HG02798 (cell line): ENCODE results near the gene DEFB114.
"Not testable (repeated sequence)": the region's sequence is repeated elsewhere in the genome, so short reads cannot be mapped to it uniquely, and the experiment has no call there.

Experiments used
- ATAC-seq: cut with Tn5 transposase; IDR thresholded peaks from one replicate; pipeline ENCODE4 v1.9.1; 2021; ENCODE audit warnings: mild to moderate bottlenecking; ENCODE audit not compliant: unreplicated experiment, poor library complexity

DEFB114 gene, protein sequence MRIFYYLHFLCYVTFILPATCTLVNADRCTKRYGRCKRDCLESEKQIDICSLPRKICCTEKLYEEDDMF

DNA sequence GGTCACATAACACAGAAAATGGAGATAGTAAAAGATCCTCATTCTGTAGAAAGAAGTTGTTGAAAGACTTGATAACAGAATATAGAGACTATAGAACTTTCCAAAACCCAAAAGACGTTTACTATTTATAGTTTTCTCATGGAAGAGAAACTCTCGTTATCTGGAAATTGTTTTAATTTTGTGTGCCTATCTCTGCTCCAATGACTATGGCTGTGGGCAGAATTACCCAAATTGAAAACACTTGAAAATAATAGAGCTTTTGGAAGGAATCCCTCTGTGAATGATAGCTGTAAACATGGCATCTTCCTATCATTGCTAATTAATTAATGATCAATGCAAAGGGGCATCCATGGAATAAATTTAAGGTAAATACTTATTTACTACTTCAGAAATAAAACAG lies at the start of gene DEFB114:
DEFB114 (minus strand) TSS at position 101 of the 400 bp plus-strand sequence; CDS start at position 42, 59 bp downstream.
- no peak for ATAC-seq

- ATAC-seq: no peak
These were observed 43.9 kb upstream of the DEFB114 start for GRCh38 chr6:50007819-50008218.

GRCh38 chr6:50003139-50003538 lies 39.2 kb upstream of the DEFB114 start:
- no peak for ATAC-seq

- ATAC-seq: no peak
These were observed 31.3 kb upstream of the DEFB114 start for GRCh38 chr6:49995278-49995677.

DNA sequence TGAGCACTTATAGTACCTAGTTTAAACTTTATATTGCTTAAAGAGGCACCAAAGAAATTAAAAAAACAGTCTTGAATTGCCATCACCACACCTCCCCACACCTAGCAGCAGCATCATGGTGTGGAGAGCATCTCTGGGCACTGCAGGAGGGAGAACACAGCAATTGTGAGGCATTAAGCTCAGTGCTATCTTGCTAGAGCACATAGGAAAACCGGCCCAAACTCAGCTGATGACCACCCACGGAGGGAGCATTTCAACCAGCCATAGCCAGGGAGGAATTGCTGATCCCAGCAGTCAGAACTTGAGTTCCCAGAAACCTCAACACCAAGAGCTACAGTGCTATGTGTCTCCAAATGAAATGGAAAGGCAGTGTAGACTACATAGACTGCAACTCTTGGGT lies 24.9 kb upstream of the DEFB114 start:
- no peak for ATAC-seq

- no peak for ATAC-seq
These were observed 23.8 kb upstream of the DEFB114 start for GRCh38 chr6:49987749-49988148.

GRCh38 chr6:49986551-49986950 lies 22.6 kb upstream of the DEFB114 start:
- no peak for ATAC-seq

GRCh38 chr6:49982046-49982445 lies 18.1 kb upstream of the DEFB114 start:
- ATAC-seq: no peak

GRCh38 chr6:49980898-49981297 lies 16.9 kb upstream of the DEFB114 start:
- ATAC-seq: peak; percentile 33

DNA sequence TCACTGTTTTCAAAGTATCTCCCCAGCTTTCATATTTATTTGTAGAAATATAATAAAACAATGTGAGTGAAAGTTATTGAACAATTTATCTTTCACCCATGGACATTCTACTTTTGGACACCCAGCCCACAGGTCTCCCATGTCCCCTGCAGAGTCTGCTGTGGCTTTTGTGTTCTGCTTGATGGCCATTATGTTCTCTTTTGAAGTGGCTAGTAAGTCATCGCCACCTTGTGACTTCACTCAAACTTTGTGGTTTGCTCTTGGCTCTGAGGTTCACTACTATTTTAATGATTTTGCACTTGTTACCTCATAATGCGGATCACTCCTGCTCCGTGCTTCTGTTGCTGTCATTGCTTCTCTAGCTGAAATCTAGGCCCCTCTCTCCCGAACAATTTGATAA lies 15.6 kb upstream of the DEFB114 start:
- ATAC-seq: peak; percentile 49

DNA sequence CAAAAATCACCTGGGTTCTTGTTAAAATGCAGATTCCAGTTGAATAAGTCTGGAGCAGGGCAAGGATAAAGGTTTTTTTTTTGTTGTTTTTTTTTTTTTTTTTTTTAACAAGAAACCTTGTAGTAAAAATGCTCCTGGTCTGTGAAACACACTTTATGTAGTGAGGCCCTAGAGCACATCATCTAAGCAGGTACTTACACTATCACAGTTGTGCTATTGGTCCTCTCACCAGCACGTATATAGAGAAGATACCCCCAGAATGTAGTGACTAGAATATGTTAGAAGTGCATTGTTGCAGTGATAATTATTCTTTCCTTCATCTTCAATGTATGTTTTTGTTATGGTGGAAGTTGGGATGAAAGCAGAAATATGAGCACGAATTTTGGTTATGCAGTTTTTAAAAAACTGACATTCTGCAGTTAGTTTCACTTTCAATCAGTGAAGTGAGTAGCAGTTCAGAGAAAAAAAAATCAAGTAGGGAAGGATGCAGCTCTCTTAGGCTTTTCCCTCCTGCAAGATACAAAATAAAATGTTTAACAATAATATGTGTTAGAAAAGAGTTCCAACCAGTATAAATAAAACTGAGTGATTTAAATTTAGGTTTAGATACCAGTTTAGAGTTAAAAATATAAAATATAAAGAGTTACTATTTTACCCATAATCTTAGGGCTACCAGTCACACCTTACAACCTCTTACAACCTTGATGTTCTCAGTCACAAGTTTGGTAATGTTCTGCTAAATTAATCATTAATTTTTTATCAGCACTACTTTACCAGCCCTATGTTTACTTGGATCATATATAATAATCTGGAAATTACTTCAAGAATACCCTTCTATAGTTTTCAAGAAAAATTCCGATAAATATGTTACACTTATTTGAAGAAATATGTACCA lies 14.6 kb upstream of the DEFB114 start:
- peak; percentile 56 for ATAC-seq

GRCh38 chr6:49969605-49970004 lies 5.6 kb upstream of the DEFB114 start, which contains the start of gene DEFB113:
Gene DEFB113, minus strand, starts transcription at chr6:49969625. Its CDS starts 0 bp downstream, at chr6:49969625.
- ATAC-seq: no peak

DNA sequence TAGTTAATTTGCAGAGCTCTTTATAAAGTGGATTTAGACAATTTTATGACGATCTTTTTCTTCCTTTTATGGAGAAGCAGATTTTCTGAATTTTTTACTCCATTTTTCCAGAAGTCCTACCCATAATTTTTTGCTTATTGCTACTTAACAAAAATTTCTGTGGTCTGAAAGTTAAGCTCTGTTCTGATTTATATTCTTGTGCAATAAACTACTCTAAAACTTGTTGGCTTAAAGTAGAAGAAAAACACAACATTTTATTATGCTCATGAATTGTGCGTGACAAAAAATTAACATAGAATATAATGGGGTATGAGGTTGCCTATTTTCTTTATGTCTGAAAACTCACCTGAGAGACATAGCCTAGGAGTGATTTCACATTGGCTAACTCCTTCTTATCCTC lies 2.9 kb upstream of the DEFB114 start:
- ATAC-seq: no peak

- ATAC-seq: no peak
These were observed 2.4 kb upstream of the DEFB114 start for GRCh38 chr6:49966334-49966733.

- ATAC-seq: no peak
These were observed 5.8 kb downstream of the DEFB114 start for GRCh38 chr6:49958180-49958579.

- ATAC-seq: no peak
These were observed 8.1 kb downstream of the DEFB114 start for GRCh38 chr6:49955847-49956246.

DNA sequence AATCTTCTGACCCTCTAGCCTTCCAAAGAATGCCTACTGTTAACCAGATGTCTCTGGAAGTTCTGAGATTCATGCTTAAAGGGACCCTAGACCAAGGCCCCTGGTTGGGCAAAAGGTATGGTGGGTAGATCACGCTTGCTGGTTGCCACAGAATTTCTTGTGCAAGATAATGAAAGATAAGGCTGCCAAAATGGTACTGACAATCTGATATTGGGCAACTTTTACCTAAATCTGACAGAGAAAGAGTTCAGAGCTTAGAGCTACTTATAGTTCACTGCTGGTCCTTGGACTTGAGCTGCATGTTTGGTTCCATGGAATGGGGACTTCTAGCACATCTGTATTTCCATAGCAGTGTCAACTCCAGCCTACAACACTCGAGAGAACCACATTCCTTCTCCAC lies 12.0 kb downstream of the DEFB114 start:
- ATAC-seq: no peak

DNA sequence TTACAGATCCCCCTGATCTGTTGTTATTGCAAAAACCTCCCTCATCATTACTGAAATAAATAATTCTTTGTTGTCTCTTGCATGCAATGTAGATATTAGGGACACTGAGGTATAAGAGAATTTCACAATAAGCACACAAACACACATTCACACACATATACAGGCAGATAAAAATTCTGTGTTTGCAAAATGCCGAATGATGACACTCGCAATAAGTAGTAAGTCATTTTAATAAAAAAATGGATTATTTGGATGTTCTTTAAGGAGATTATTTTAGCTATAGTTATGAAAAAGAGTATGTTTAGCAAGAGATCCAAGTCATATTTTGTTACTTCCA lies 13.6 kb downstream of the DEFB114 start:
- ATAC-seq: no peak

DNA sequence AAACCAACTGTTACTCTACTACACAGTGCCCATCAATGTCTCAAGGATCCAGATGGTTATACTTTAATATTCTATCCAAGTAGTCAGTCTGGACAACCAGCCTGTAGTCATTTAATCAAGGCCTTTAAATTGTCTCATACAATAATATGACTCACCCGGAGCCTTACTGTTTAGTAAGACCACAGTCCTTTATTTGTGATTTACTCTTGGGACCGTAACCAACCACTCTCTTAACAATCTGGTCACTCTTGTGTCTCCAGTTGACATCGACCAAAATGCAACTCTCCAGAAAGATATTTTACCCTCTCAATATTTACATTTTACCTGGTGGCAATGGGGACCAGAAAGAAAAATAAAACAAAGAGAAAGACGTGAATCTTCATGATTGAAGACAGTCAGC lies 14.9 kb downstream of the DEFB114 start:
- no peak for ATAC-seq

- no peak for ATAC-seq
These were observed 17.1 kb downstream of the DEFB114 start for GRCh38 chr6:49946835-49947234.

- not testable (repeated sequence) for ATAC-seq
These were observed 19.9 kb downstream of the DEFB114 start for GRCh38 chr6:49944068-49944467.

DNA sequence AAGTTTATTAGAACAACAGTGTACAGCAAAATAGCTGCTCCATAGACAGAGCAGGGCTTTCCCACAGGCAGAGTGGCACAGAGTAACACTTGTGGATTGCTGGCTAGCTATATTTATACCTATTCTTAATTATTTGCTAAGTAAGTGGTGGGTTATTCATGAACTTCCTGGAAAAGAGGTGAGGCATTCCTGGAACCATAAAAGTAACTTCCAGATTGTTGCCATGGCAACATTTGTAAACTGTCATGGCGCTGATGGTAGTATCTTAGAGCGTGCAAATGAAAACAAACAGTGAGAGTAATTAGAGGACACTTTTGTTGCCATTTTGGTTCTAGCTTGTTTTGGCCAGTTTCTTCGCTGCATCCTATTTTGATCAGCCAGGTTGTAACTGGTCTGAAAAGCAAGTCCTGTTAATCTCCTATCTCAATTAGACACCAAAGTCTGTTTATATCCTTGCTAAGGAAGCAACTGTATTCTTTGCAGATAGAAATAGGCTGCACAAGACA lies 23.9 kb downstream of the DEFB114 start:
- no peak for ATAC-seq
